Left ventricle myocardium inferior (tissue), 1 donor: ENCODE data around the gene ZNF549. TPM values are rescaled to one million over a fixed set of nuclear protein-coding genes. Genes with fewer than 3 reads are reported as not detected.

ENCODE experiments used
- DNase-seq: peaks from one replicate; pipeline ENCODE4 v3.0.0-alpha.2; 2020
- H3K27ac ChIP-seq: fragments of 200-600 bp; replicated peaks from 2 replicates; pipeline ENCODE4 v1.8.0; 2021
- H3K27me3 ChIP-seq: fragments of 200-600 bp; 2 replicates; pipeline ENCODE4 v1.8.0; 2021; ENCODE audit warnings: low read depth
- H3K36me3 ChIP-seq: fragments of 200-600 bp; 2 replicates; pipeline ENCODE4 v1.8.0; 2021
- H3K4me1 ChIP-seq: fragments of 200-600 bp; 2 replicates; pipeline ENCODE4 v1.8.0; 2021
- H3K4me3 ChIP-seq: fragments of 200-600 bp; 2 replicates; pipeline ENCODE4 v1.8.0; 2021; ENCODE audit warnings: mild to moderate bottlenecking, moderate library complexity
- H3K9me3 ChIP-seq: fragments of 200-600 bp; replicated peaks from 2 replicates; pipeline ENCODE4 v1.8.0; 2021
- intact Hi-C: fragments of 100-400 bp; cut with micrococcal nuclease; formaldehyde crosslinking; loops from one replicate; pipeline ENCODE4 v1.11.0; 2022
- total RNA-seq: library from RNA; stranded (reverse); fragmentation: NEBNext Ultra II Directional; extraction: Animal tissue kit (Norgen Biotek cat#: 25700); gene quantifications from one replicate; pipeline ENCODE4 v1.2.1, GENCODE V29; 2021
- TF ChIP-seq, protein P1 (sequence below): fragments of 200-600 bp; IDR thresholded peaks from 2 replicates; pipeline ENCODE4 v1.8.0; 2021; ENCODE audit warnings: antibody characterized with exemption, mild to moderate bottlenecking, borderline replicate concordance
- donor health status: DM: no; HTN: yes; CAD: no; lungs with severe emphysema.

Gene ZNF549
- total RNA-seq, 1 donor from 2014 or later = 3.8 TPM

DNA sequence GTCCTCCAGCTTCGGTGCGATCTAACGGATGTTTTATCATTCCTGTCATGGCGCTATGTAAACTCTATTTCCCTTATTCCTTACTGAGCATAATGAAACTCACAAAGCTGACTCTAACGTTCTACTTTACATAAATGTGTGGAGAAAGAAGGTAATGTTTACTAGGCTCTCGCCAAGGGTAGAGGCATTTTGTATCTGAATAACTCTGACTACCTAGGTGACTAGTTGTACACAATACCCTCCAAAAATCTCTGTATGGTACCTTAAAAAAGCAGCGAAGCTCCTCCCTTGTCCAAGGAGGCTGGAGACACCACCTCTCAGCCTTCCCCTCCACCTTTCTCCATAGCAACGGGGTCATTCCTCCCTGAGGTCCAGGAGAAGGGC, 72.2 kb downstream of the ZNF549 start:
- Histone ChIP-seq H3K4me3 (peak overlapping the region; percentile 87), H3K36me3 (peaks cover 29% of the 10 kb centered on the region), H3K4me1 (peaks cover 23% of the 10 kb centered on the region), H3K9me3 (peaks cover 39% of the 10 kb centered on the region), H3K27ac (peak overlapping the region; percentile 78), H3K27me3 (no peaks in the 10 kb centered on the region)
- no peak for DNase-seq
- TF ChIP-seq, protein P1, sequence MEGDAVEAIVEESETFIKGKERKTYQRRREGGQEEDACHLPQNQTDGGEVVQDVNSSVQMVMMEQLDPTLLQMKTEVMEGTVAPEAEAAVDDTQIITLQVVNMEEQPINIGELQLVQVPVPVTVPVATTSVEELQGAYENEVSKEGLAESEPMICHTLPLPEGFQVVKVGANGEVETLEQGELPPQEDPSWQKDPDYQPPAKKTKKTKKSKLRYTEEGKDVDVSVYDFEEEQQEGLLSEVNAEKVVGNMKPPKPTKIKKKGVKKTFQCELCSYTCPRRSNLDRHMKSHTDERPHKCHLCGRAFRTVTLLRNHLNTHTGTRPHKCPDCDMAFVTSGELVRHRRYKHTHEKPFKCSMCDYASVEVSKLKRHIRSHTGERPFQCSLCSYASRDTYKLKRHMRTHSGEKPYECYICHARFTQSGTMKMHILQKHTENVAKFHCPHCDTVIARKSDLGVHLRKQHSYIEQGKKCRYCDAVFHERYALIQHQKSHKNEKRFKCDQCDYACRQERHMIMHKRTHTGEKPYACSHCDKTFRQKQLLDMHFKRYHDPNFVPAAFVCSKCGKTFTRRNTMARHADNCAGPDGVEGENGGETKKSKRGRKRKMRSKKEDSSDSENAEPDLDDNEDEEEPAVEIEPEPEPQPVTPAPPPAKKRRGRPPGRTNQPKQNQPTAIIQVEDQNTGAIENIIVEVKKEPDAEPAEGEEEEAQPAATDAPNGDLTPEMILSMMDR = no peak
- intact Hi-C loops = no loop called here

DNA sequence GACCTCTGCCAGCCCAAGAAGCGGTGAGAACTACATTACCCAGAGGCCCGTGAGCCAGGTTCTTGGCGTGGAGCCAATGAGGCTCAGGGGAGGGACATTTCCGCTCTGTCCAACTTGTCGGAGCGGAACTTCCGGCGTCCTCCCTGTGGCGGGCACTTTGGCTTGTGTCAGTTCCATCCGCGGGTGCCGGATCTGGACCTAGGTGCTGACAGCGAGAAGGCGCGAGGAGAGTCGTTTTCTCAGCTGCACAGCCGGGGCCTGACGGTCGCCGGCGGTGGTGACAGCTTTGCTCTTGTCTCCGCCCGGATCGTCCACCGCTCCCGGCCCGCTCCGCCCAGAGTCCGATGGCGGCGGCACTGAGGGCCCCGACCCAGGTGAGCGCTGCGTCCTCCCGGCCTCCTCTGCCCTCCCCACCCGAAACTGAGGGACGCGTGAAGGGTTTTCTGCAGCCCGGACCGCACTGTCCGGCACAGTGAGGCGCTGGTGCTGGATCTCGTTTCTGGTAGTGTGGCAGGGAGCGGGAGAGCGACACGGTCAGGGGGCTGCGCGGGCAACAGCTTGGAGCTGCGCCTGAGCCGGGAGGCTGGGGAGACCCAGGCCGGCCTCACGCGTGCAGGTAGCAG, 72.7 kb downstream of the ZNF549 start, which contains the start of gene ZNF530:
TSS of gene ZNF530 (plus strand) at position 125 of the 623 bp plus-strand sequence. CDS start 4,461 bp downstream, outside the sequence.
- intact Hi-C loops = no loop called here
- Histone ChIP-seq H3K36me3 (peaks cover 34% of the 10 kb centered on the region), H3K4me3 (peak within 1 kb of the TSS; percentile 87), H3K27ac (peak within 1 kb of the TSS; percentile 78), H3K4me1 (peaks cover 23% of the 10 kb centered on the region), H3K9me3 (peaks cover 39% of the 10 kb centered on the region), H3K27me3 (no peaks in the 10 kb centered on the region)
- TF ChIP-seq, protein P1 = no peak
- DNase-seq = peak; percentile 96

DNA sequence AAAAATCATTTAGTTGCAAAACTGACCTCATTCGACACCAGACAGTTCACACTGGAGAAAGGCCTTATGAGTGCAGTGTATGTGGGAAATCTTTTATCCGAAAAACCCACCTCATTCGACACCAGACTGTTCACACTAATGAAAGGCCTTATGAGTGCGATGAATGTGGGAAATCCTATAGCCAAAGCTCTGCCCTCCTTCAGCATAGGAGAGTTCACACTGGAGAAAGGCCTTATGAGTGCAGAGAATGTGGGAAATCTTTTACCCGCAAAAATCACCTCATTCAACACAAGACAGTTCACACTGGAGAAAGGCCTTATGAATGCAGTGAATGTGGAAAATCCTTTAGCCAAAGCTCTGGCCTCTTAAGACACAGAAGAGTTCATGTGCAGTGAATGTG, 79.8 kb downstream of the ZNF549 start:
- peaks cover 99% of the 10 kb centered on the region for H3K9me3 ChIP-seq
- intact Hi-C loops = no loop called here
- no peaks in the 10 kb centered on the region for H3K27me3 ChIP-seq
- TF ChIP-seq, protein P1 = no peak
- no peaks in the 10 kb centered on the region for H3K4me1 ChIP-seq
- no peak for DNase-seq
- peaks cover 63% of the 10 kb centered on the region for H3K36me3 ChIP-seq
- no peak overlapping the region for H3K27ac ChIP-seq
- no peak overlapping the region for H3K4me3 ChIP-seq

Other genes with a start within 250 kb of the ZNF549 start
- 24.0 TPM for gene ZNF460, start 246.9 kb upstream of the ZNF549 start, total RNA-seq
- 5.7 TPM for gene ZNF543, start 206.9 kb upstream of the ZNF549 start, total RNA-seq
- 8.0 TPM for gene ZNF304, start 176.1 kb upstream of the ZNF549 start, total RNA-seq
- gene TRAPPC2B, start 163.8 kb upstream of the ZNF549 start, total RNA-seq = 11.4 TPM
- gene ZNF547, start 163.8 kb upstream of the ZNF549 start, total RNA-seq = 3.6 TPM
- gene ZNF548, start 137.5 kb upstream of the ZNF549 start, total RNA-seq = 14.4 TPM
- gene ZNF17, start 116.2 kb upstream of the ZNF549 start, total RNA-seq = 8.9 TPM
- gene ZNF749, start 92.0 kb upstream of the ZNF549 start, total RNA-seq = 3.4 TPM
- gene VN1R1, start 70.2 kb upstream of the ZNF549 start, total RNA-seq = 3.3 TPM
- gene ZNF772, start 49.8 kb upstream of the ZNF549 start, total RNA-seq = 22.6 TPM
- gene ZNF419, start 39.6 kb upstream of the ZNF549 start, total RNA-seq = 9.0 TPM
- 4.1 TPM for gene ZNF773, start 27.4 kb upstream of the ZNF549 start, total RNA-seq
- gene ZNF550, start 32.5 kb downstream of the ZNF549 start, total RNA-seq = 10.8 TPM
- gene ZNF416, start 51.6 kb downstream of the ZNF549 start, total RNA-seq = 4.6 TPM
- 4.0 TPM for gene ZIK1, start 56.8 kb downstream of the ZNF549 start, total RNA-seq
- gene ZNF530, start 72.5 kb downstream of the ZNF549 start, total RNA-seq = 4.7 TPM
- 13.3 TPM for gene ZNF134, start 86.9 kb downstream of the ZNF549 start, total RNA-seq
- gene ZNF211, start 105.8 kb downstream of the ZNF549 start, total RNA-seq = 10.0 TPM
- gene ZSCAN4, start 141.6 kb downstream of the ZNF549 start, total RNA-seq = not detected
- 3.6 TPM for gene ZNF551, start 154.6 kb downstream of the ZNF549 start, total RNA-seq
- gene ZNF154, start 181.8 kb downstream of the ZNF549 start, total RNA-seq = 4.8 TPM
- gene ZNF671, start 200.3 kb downstream of the ZNF549 start, total RNA-seq = 9.3 TPM
- 12.9 TPM for gene ZNF776, start 219.5 kb downstream of the ZNF549 start, total RNA-seq
- gene ZNF586, start 242.3 kb downstream of the ZNF549 start, total RNA-seq = 12.0 TPM